Endothelial cell of umbilical vein (primary cell): Measurements from ENCODE around the gene FLT3LG. TPM values are rescaled to one million over a fixed set of nuclear protein-coding genes. Genes with fewer than 3 reads are reported as not detected.

Experiments used
- BruUV-seq: library from RNA; stranded (reverse); fragments of 400-500 nt; replicated peaks from 2 replicates; lab custom pipeline; 2021; lab: Mats Ljungman, UMichigan
- CTCF ChIA-PET: fragments of 300-600, 350-600 bp; sonication (Branson Sonifier 250); formaldehyde crosslinking; loops from one replicate; lab custom pipeline; 2021; ENCODE audit warnings: antibody characterized with exemption, inconsistent platforms; lab: Charles Lee
- POLR2A ChIA-PET: fragments of 300-600, 350-600 bp; sonication (Branson Sonifier 250); formaldehyde crosslinking; loops from one replicate; lab custom pipeline; 2021; ENCODE audit warnings: antibody characterized with exemption, inconsistent platforms; lab: Charles Lee
- DNase-seq: peaks from one replicate; pipeline ENCODE4 v3.0.0-alpha.2; 2011; ENCODE audit warnings: low read depth, low spot score
- FAIRE-seq: peaks from 2 replicates; lab custom pipeline; 2011; peaks lifted over from hg19 to GRCh38; lab: Jason Lieb, UNC
- H2AFZ ChIP-seq: 2 replicates; pipeline ENCODE4 v1.6.0; 2012; ENCODE audit warnings: low read depth, low read length, control low read depth, inconsistent platforms
- H3K27ac ChIP-seq: 2 replicates; pipeline ENCODE4 v1.5.1; 2011; ENCODE audit warnings: low read depth, mild to moderate bottlenecking, control low read depth, low read length, moderate library complexity; ENCODE audit not compliant: insufficient read depth
- H3K27me3 ChIP-seq, 2 experiments: 2 replicates each; pipeline versions ENCODE4 v1.6.0 to v1.6.1; 2011; ENCODE audit warnings: low read length in 2 of 2, mixed read lengths in 1 of 2; ENCODE audit not compliant: control insufficient read depth in 2 of 2, insufficient read depth in 2 of 2
- H3K36me3 ChIP-seq, 2 experiments: 2 replicates in 1 of 2; 3 replicates in 1 of 2; pipeline ENCODE4 v1.5.1; 2011; ENCODE audit warnings: low read length in 2 of 2, mild to moderate bottlenecking in 1 of 2, moderate library complexity in 1 of 2; ENCODE audit not compliant: control insufficient read depth in 2 of 2, insufficient read depth in 2 of 2; ENCODE audit errors: extremely low read depth in 1 of 2
- H3K4me1 ChIP-seq: 3 replicates; pipeline ENCODE4 v1.5.1; 2011; ENCODE audit warnings: mild to moderate bottlenecking, low read length; ENCODE audit not compliant: control insufficient read depth, insufficient read depth; ENCODE audit errors: extremely low read depth
- H3K4me2 ChIP-seq: 2 replicates; pipeline ENCODE4 v1.6.1; 2011; ENCODE audit warnings: low read length, control low read depth, mixed read lengths; ENCODE audit not compliant: insufficient read depth
- H3K4me3 ChIP-seq, 3 experiments: fragments of 200-600 bp in 1 of 3; sonication (generic), shearing (Covaris generic) in 1 of 3; replicated peaks in 1 of 3; 2 replicates each; pipeline ENCODE4 v1.5.1; 2011 to 2016; ENCODE audit warnings: control low read depth in 3 of 3, low read length in 3 of 3, mild to moderate bottlenecking in 2 of 3, inconsistent platforms in 1 of 3, low read depth in 1 of 3, moderate library complexity in 1 of 3; ENCODE audit not compliant: insufficient read depth in 1 of 3
- H3K79me2 ChIP-seq: 2 replicates; pipeline ENCODE4 v1.6.0; 2012; ENCODE audit warnings: low read length, inconsistent platforms; ENCODE audit not compliant: control insufficient read depth, insufficient read depth
- H3K9ac ChIP-seq: replicated peaks from 2 replicates; pipeline ENCODE3; 2011; ENCODE audit warnings: low read length, control low read depth; ENCODE audit not compliant: insufficient read depth; ENCODE audit errors: extremely low read depth
- H3K9me1 ChIP-seq: replicated peaks from 3 replicates; pipeline ENCODE4 v1.6.0; 2011; ENCODE audit warnings: mild to moderate bottlenecking, low read length; ENCODE audit not compliant: control insufficient read depth, insufficient read depth; ENCODE audit errors: extremely low read depth
- H3K9me3 ChIP-seq: replicated peaks from 2 replicates; pipeline ENCODE4 v1.5.1; 2012; ENCODE audit warnings: low read length, inconsistent platforms; ENCODE audit not compliant: control insufficient read depth, insufficient read depth
- H4K20me1 ChIP-seq: replicated peaks from 2 replicates; pipeline ENCODE3; 2011; ENCODE audit warnings: mild to moderate bottlenecking, low read length; ENCODE audit not compliant: control insufficient read depth, insufficient read depth; ENCODE audit errors: extremely low read depth
- EZH2 ChIP-seq: IDR thresholded peaks from 2 replicates; pipeline ENCODE4 v1.6.1; 2012; ENCODE audit warnings: borderline replicate concordance, low read depth, mild to moderate bottlenecking, moderate library complexity, low read length, inconsistent platforms; ENCODE audit not compliant: severe bottlenecking
- FOS ChIP-seq: IDR thresholded peaks from 2 replicates; pipeline ENCODE4 v1.6.1; 2011; ENCODE audit warnings: mild to moderate bottlenecking, low read length, moderate library complexity, borderline replicate concordance; ENCODE audit not compliant: insufficient read depth
- GATA2 ChIP-seq: IDR thresholded peaks from 2 replicates; pipeline ENCODE4 v1.7.0; 2011; ENCODE audit warnings: low read depth, mild to moderate bottlenecking, moderate library complexity, mixed read lengths, low read length; ENCODE audit not compliant: insufficient read length, insufficient read depth
- JUN ChIP-seq: IDR thresholded peaks from 2 replicates; pipeline ENCODE4 v1.6.1; 2011; ENCODE audit warnings: borderline replicate concordance, low read depth; ENCODE audit not compliant: insufficient read length, insufficient read depth
- MYC ChIP-seq: IDR thresholded peaks from one replicate; pipeline ENCODE4 v1.6.1; 2011; ENCODE audit warnings: mild to moderate bottlenecking, low read depth, low read length
- POLR2A ChIP-seq: IDR thresholded peaks from 2 replicates; pipeline ENCODE4 v1.6.1; 2012; ENCODE audit warnings: low read depth, mild to moderate bottlenecking, control low read depth, low read length
- POLR2AphosphoS5 ChIP-seq: IDR thresholded peaks from 2 replicates; pipeline ENCODE4 v1.6.1; 2012; ENCODE audit warnings: low read depth, mild to moderate bottlenecking, control low read depth, low read length, moderate library complexity; ENCODE audit not compliant: insufficient read depth
- dilution Hi-C: fragments of 300-500 bp; cut with MboI; formaldehyde crosslinking; loops from one replicate; pipeline ENCODE4 v1.15.0; 2019; ENCODE audit warnings: low sequenced_read_pairs; ENCODE audit not compliant: extremely low pct_ligation_motif_present
- intact Hi-C: fragments of 100-400 bp; cut with micrococcal nuclease; formaldehyde crosslinking; loops from one replicate; pipeline ENCODE4 v1.10.0; 2022
- polyA plus RNA-seq, 4 experiments: library from polyadenylated mRNA; depleted of rRNA in 3 of 4; stranded (reverse) in 3 of 4; unstranded in 1 of 4; fragments of >200 nt; gene quantifications; 2 replicates each; pipeline versions ENCODE4 v1.2.1 to v1.2.3, GENCODE V29; 2011 to 2012; ENCODE audit warnings: missing spikeins in 1 of 4
- total RNA-seq: library from RNA; stranded (reverse); gene quantifications from 2 replicates; pipeline ENCODE4 v1.2.3, GENCODE V29; 2021
- TF ChIP-seq, protein P1 (sequence below): IDR thresholded peaks from 2 replicates; pipeline ENCODE4 v1.6.1; 2011; ENCODE audit not compliant: insufficient read depth, insufficient read length
- TF ChIP-seq, protein P2 (sequence below), 2 donors: IDR thresholded peaks; 1 replicate in 1 of 2; 2 replicates in 1 of 2; pipeline ENCODE4 v1.5.1; 2011; ENCODE audit warnings: low read length in 2 of 2, mild to moderate bottlenecking in 2 of 2, moderate library complexity in 2 of 2, control low read depth in 1 of 2, inconsistent platforms in 1 of 2, low read depth in 1 of 2; ENCODE audit not compliant: insufficient read depth in 1 of 2; ENCODE audit errors: extremely low read depth in 1 of 2

FLT3LG gene
- total and polyA plus RNA-seq, 2 donors (not counting 3 experiments of a cell fraction or from before 2014, with no cell fraction given): 5.0 to 5.7 TPM

DNA sequence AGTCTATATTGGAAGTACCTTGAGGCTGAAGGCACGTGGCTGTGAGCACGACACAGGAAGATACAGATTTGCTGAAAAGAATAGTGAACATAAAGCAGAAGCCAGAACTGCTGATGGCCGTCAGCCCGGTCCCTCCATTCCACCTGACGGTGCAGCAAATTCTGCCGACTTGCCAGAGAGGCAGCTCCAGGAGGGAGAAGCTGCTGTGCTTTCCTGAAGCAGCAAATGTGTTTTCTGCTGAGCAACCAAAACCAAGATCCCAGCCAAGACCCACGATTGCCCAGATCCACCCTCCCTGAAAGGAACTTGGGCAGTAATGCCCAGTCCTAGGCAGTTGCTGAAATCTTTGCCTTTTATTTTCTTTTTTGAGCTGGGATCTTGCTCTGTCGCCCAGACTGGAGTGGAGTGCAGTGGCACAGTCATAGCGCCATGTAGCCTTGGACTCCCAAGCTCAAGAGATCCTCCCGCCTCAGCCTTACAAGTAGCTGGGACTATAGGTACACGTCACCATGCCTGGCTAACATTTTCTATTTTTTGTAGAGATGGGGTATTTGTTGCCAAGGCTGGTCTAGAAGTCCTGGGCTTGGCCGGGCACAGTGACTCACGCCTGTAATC, 46.8 kb downstream of the FLT3LG start:
- Histone ChIP-seq H3K36me3 (peaks cover 0 to 14% of the 10 kb centered on the region in 2 experiments), H3K79me2 (no peaks in the 10 kb centered on the region), H4K20me1 (no peaks in the 10 kb centered on the region), H3K4me2 (no peak overlapping the region), H3K4me1 (peaks cover 3% of the 10 kb centered on the region), H3K27me3 (no peaks in the 10 kb centered on the region), H2AFZ (no peak overlapping the region), H3K4me3 (no peak overlapping the region), H3K27ac (no peak overlapping the region), H3K9ac (no peak overlapping the region), H3K9me1 (no peaks in the 10 kb centered on the region), H3K9me3 (no peaks in the 10 kb centered on the region)
- CTCF ChIA-PET: interaction anchor here (0.8 to 2.0 kb wide), 3 partner anchors 13 to 50 kb away, joined by 3 to 5 read pairs (median 4); no protein-coding TSS in a partner anchor
- FAIRE-seq (no peak), DNase-seq (no peak)
- no TSS peak for BruUV-seq
- POLR2A ChIA-PET: interaction anchor here (0.7 kb wide), 1 partner anchor 15 kb away, joined by 6 read pairs; no protein-coding TSS in a partner anchor
- TF ChIP-seq EZH2: no peak
- no peak for TF ChIP-seq GATA2
- TF ChIP-seq, protein P1, sequence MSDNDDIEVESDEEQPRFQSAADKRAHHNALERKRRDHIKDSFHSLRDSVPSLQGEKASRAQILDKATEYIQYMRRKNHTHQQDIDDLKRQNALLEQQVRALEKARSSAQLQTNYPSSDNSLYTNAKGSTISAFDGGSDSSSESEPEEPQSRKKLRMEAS: no peak
- no peak for TF ChIP-seq POLR2A
- TF ChIP-seq JUN: no peak
- TF ChIP-seq POLR2AphosphoS5: no peak
- TF ChIP-seq MYC: no peak
- TF ChIP-seq, protein P2, sequence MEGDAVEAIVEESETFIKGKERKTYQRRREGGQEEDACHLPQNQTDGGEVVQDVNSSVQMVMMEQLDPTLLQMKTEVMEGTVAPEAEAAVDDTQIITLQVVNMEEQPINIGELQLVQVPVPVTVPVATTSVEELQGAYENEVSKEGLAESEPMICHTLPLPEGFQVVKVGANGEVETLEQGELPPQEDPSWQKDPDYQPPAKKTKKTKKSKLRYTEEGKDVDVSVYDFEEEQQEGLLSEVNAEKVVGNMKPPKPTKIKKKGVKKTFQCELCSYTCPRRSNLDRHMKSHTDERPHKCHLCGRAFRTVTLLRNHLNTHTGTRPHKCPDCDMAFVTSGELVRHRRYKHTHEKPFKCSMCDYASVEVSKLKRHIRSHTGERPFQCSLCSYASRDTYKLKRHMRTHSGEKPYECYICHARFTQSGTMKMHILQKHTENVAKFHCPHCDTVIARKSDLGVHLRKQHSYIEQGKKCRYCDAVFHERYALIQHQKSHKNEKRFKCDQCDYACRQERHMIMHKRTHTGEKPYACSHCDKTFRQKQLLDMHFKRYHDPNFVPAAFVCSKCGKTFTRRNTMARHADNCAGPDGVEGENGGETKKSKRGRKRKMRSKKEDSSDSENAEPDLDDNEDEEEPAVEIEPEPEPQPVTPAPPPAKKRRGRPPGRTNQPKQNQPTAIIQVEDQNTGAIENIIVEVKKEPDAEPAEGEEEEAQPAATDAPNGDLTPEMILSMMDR (IDR thresholded peaks at IDR 0.05; ENCODE audit: extremely low read depth in 1 of 2, insufficient read depth in 1 of 2, low read depth in 1 of 2, low read length in 2 of 2): no peak
- no peak for TF ChIP-seq FOS
- dilution Hi-C loops (no loop called here), intact Hi-C loops (no loop called here)
